GM10266 (cell line): ENCODE data around the gene HMGN1.

Source experiments
- DNase-seq: peaks from one replicate; pipeline ENCODE4 v3.0.0; 2012; ENCODE audit errors: extremely low spot score
- CTCF ChIP-seq: IDR thresholded peaks from 2 replicates; pipeline ENCODE4 v1.5.1; 2012; ENCODE audit warnings: mild to moderate bottlenecking, low read depth; ENCODE audit not compliant: control insufficient read depth, insufficient read depth; ENCODE audit errors: missing control alignments

Gene HMGN1

GRCh38 chr21:39313571-39314142, 35.2 kb downstream of the HMGN1 start, which contains the start of gene BRWD1:
BRWD1 (minus strand) TSS chr21:39313632; CDS start chr21:39313491, 141 bp downstream.
- peak; percentile 88 for DNase-seq
- peak; percentile 19 for TF ChIP-seq CTCF

- no peak for TF ChIP-seq CTCF
- DNase-seq = peak; percentile 50
Measured at GRCh38 chr21:39313042-39313570, 35.8 kb downstream of the HMGN1 start.

- no peak for TF ChIP-seq CTCF
- peak; percentile 99 for DNase-seq
Measured at GRCh38 chr21:39312112-39313041, 36.5 kb downstream of the HMGN1 start.

- no peak for DNase-seq
- no peak for TF ChIP-seq CTCF
Measured at GRCh38 chr21:39311164-39311563, 37.7 kb downstream of the HMGN1 start.

GRCh38 chr21:39307466-39307865, 41.4 kb downstream of the HMGN1 start:
- TF ChIP-seq CTCF = no peak
- DNase-seq = no peak

- no peak for DNase-seq
- no peak for TF ChIP-seq CTCF
Measured at GRCh38 chr21:39300587-39300986, 48.3 kb downstream of the HMGN1 start.
